Thyroid gland (tissue), 4 donors: ENCODE results near the gene FAM222A. TPM values are rescaled to one million over a fixed set of nuclear protein-coding genes. Genes with fewer than 3 reads are reported as not detected.

ENCODE experiments used
- DNase-seq, 2 donors: peaks; one replicate each; pipeline ENCODE4 v3.0.0-alpha.2; 2019
- H3K27ac ChIP-seq, 3 donors: fragments of 200-600 bp; sonication (generic); 1 replicate in 2 of 3; 2 replicates in 1 of 3; pipeline ENCODE4 v1.5.1; 2016 to 2019; ENCODE audit warnings: mild to moderate bottlenecking in 1 of 3, moderate library complexity in 1 of 3
- H3K27me3 ChIP-seq: fragments of 200-600 bp; sonication (generic); one replicate; pipeline ENCODE4 v1.5.1; 2019
- H3K36me3 ChIP-seq, 2 donors: fragments of 200-600 bp; sonication (generic); one replicate each; pipeline ENCODE4 v1.5.1; 2016 to 2019
- H3K4me1 ChIP-seq, 2 donors: fragments of 200-600 bp; sonication (generic); one replicate each; pipeline ENCODE4 v1.5.1; 2017 to 2019
- H3K4me3 ChIP-seq, 3 donors: fragments of 200-600 bp; sonication (generic); replicated peaks in 1 of 3; 1 replicate in 2 of 3; 2 replicates in 1 of 3; pipeline ENCODE4 v1.5.1; 2016; ENCODE audit warnings: mild to moderate bottlenecking in 1 of 3
- H3K9me3 ChIP-seq: fragments of 200-600 bp; sonication (generic); one replicate; pipeline ENCODE4 v1.5.1; 2017
- CTCF ChIP-seq, 6 experiments: fragments of 200-600 bp in 3 of 6; fragments of 450-650 bp in 3 of 6; sonication (generic) in 3 of 6; IDR thresholded peaks; one replicate each; pipeline ENCODE4 v1.5.1; 2016 to 2019; ENCODE audit warnings: antibody characterized with exemption in 6 of 6, mild to moderate bottlenecking in 2 of 6, inconsistent platforms in 1 of 6, moderate library complexity in 1 of 6
- POLR2A ChIP-seq, 2 donors: fragments of 450-650 bp; IDR thresholded peaks; one replicate each; pipeline ENCODE4 v1.6.1; 2017; ENCODE audit warnings: antibody characterized with exemption in 2 of 2, mild to moderate bottlenecking in 2 of 2, moderate library complexity in 1 of 2
- WGBS, 2 donors: methylation state at CpG; one replicate each; pipeline ENCODE4 v1.1.5; 2017; 5-methylcytosine and 5-hydroxymethylcytosine counted together
- intact Hi-C: fragments of 100-400 bp; cut with DNase I; formaldehyde crosslinking; loops from one replicate; pipeline ENCODE4 v1.15.1; 2023
- total RNA-seq, 4 donors: library from RNA; depleted of rRNA; stranded (reverse); fragments of >200 nt; gene quantifications; one replicate each; pipeline ENCODE4 v1.2.3, GENCODE V29; 2016

Gene FAM222A
- total RNA-seq, 4 donors from 2014 or later = 1.3 to 3.8 (median 1.9) TPM

- H3K4me1 ChIP-seq = no peaks in the 10 kb centered on the region
- no peaks in the 10 kb centered on the region for H3K27me3 ChIP-seq
- H3K36me3 ChIP-seq = no peaks in the 10 kb centered on the region
- no peak for DNase-seq
- H3K27ac ChIP-seq = no peak overlapping the region
- intact Hi-C loops = no loop called here
- H3K4me3 ChIP-seq = no peak overlapping the region
- no peaks in the 10 kb centered on the region for H3K9me3 ChIP-seq
- 71 to 74% methylated on average over 5 to 8 of the region's 8 CpGs for WGBS, 2 donors
- TF ChIP-seq CTCF (IDR thresholded peaks at IDR 0.05) (no peak), POLR2A (IDR thresholded peaks at IDR 0.05) (no peak)
These were observed 33.9 kb upstream of the FAM222A start for GRCh38 chr12:109679501-109680263.

GRCh38 chr12:109680264-109681005, 33.2 kb upstream of the FAM222A start:
- WGBS, 2 donors = 81 to 84% methylated on average over 4 of the region's 4 CpGs
- H3K36me3 ChIP-seq = no peaks in the 10 kb centered on the region
- TF ChIP-seq CTCF (IDR thresholded peaks at IDR 0.05) (no peak), POLR2A (IDR thresholded peaks at IDR 0.05) (no peak)
- DNase-seq = peak; percentile 31 to 39
- no peak overlapping the region for H3K27ac ChIP-seq
- H3K4me3 ChIP-seq = no peak overlapping the region
- H3K27me3 ChIP-seq = no peaks in the 10 kb centered on the region
- no peaks in the 10 kb centered on the region for H3K4me1 ChIP-seq
- intact Hi-C loops = no loop called here
- H3K9me3 ChIP-seq = no peaks in the 10 kb centered on the region

GRCh38 chr12:109681986-109682707, 31.5 kb upstream of the FAM222A start:
- 84 to 87% methylated on average over 7 of the region's 7 CpGs for WGBS, 2 donors
- H3K9me3 ChIP-seq = no peaks in the 10 kb centered on the region
- intact Hi-C loops = no loop called here

DNA sequence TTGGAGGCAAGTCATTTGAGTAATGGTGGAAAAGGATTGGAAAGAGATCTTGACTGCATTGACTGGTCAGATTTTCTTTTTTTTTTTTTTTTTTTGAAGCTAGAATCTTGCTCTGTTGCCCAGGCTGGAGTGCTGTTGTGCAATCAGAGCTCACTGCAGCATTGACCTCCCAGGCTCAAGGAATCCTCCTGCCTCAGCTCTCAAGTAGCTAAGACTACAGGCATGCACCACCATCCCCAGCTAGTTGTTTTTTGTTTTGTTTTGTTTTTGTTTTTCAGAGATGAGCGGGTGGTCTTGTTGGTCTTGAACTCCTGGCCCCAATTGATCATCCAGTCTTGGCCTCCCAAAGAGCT, 30.9 kb upstream of the FAM222A start:
- no peak for DNase-seq
- no peak for TF ChIP-seq CTCF (IDR thresholded peaks at IDR 0.05)
- TF ChIP-seq POLR2A (IDR thresholded peaks at IDR 0.05) = no peak
- intact Hi-C loops = no loop called here
- no peaks in the 10 kb centered on the region for H3K27me3 ChIP-seq
- H3K9me3 ChIP-seq = no peaks in the 10 kb centered on the region
- H3K36me3 ChIP-seq = no peaks in the 10 kb centered on the region
- no peak overlapping the region for H3K27ac ChIP-seq
- WGBS, 2 donors = 83 to 88% methylated on average over 1 of the region's 1 CpG
- H3K4me3 ChIP-seq = no peak overlapping the region
- no peaks in the 10 kb centered on the region for H3K4me1 ChIP-seq

More at GRCh38 chr12:109681986-109682707, 31.5 kb upstream of the FAM222A start:
- TF ChIP-seq POLR2A (IDR thresholded peaks at IDR 0.05) (no peak), CTCF (IDR thresholded peaks at IDR 0.05) (no peak)
- DNase-seq = no peak
- H3K4me1 ChIP-seq = no peaks in the 10 kb centered on the region
- no peaks in the 10 kb centered on the region for H3K36me3 ChIP-seq
- no peak overlapping the region for H3K27ac ChIP-seq
- no peaks in the 10 kb centered on the region for H3K27me3 ChIP-seq
- no peak overlapping the region for H3K4me3 ChIP-seq
